Measurements from ENCODE around the gene POLR1E. TPM values are rescaled to one million over a fixed set of nuclear protein-coding genes. Genes with fewer than 3 reads are reported as not detected.

POLR1E gene
- total and polyA plus RNA-seq, 7 donors: 12.1 to 22.5 (median 21.1) TPM

DNA sequence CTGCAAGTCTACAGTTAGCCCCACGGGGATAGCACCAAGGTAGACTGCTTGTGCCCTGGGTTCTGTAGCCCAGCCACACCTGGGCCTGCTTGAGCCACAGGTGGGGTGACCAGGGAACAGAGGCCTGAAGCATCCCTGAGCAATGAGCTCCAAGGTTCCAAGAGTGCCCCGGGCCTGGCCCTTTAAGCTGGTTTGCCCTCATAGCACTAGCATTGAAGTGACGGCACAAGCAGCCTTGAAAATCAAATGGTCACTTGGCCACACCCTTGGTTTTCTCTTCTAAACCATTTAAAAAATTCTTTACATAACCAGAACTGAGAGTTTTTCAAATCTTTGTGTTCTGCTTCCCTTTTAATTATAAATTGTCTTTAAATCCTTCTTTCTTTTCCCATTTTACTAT lies 65.7 kb downstream of the POLR1E start:
- peak in 3 of 4 donors; percentile 4 to 24 (median 16) for ATAC-seq
- WGBS, 3 donors: 77 to 96% (median 77%) methylated on average over 3 of the region's 3 CpGs
- Histone ChIP-seq H3K27ac (peak overlapping the region; percentile 58), H3K4me3 (no peak overlapping the region), H3K27me3 (ENCODE audit: insufficient read depth in 3 of 3, low read length in 2 of 3) (no peaks in the 10 kb centered on the region), H3K36me3 (ENCODE audit: insufficient read depth in 1 of 2, low read depth in 1 of 2) (peaks cover 0 to 7% of the 10 kb centered on the region in 2 donors), H3K9me3 (no peaks in the 10 kb centered on the region), H3K4me1 (peaks cover 20% of the 10 kb centered on the region)
- intact Hi-C loops (cut with DNase I): loop anchor here in 1 of 2 donors (10.0 kb wide), 1 partner anchor 47 kb away; no protein-coding TSS in a partner anchor
- TF ChIP-seq, protein P1, sequence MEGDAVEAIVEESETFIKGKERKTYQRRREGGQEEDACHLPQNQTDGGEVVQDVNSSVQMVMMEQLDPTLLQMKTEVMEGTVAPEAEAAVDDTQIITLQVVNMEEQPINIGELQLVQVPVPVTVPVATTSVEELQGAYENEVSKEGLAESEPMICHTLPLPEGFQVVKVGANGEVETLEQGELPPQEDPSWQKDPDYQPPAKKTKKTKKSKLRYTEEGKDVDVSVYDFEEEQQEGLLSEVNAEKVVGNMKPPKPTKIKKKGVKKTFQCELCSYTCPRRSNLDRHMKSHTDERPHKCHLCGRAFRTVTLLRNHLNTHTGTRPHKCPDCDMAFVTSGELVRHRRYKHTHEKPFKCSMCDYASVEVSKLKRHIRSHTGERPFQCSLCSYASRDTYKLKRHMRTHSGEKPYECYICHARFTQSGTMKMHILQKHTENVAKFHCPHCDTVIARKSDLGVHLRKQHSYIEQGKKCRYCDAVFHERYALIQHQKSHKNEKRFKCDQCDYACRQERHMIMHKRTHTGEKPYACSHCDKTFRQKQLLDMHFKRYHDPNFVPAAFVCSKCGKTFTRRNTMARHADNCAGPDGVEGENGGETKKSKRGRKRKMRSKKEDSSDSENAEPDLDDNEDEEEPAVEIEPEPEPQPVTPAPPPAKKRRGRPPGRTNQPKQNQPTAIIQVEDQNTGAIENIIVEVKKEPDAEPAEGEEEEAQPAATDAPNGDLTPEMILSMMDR (IDR thresholded peaks at IDR 0.05): no peak
- DNase-seq: no peak

DNA sequence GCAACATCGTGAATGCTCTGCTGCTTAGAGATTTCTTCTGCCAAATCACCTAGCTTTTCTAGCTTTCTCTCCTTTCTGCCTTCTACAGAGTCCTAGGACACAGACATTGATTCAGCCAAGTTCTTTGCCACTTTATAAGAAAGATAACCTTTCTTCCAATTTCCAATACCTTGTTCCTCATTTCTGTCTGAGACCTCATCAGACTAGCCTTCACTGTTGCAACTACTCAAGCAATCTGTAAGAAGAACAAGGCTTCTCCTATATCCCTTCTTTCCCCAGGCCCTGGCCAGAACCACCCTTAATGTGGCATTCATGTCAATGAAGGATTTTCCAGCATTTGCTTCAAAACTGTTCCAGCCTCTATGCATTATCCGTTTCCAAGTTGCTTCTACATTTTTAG lies 66.1 kb downstream of the POLR1E start:
- ATAC-seq (no peak), DNase-seq (no peak)
- H3K36me3 ChIP-seq (ENCODE audit: insufficient read depth in 1 of 2, low read depth in 1 of 2): peaks cover 0 to 9% of the 10 kb centered on the region in 2 donors
- WGBS, 3 donors: 86 to 93% (median 92%) methylated on average over 2 of the region's 2 CpGs
- TF ChIP-seq, protein P1 (IDR thresholded peaks at IDR 0.05): no peak
- H3K4me1 ChIP-seq: peaks cover 20% of the 10 kb centered on the region
- no peaks in the 10 kb centered on the region for H3K27me3 ChIP-seq (ENCODE audit: insufficient read depth in 3 of 3, low read length in 2 of 3)
- no peak overlapping the region for H3K4me3 ChIP-seq
- intact Hi-C loops (cut with DNase I): loop anchor here in 1 of 2 donors (10.0 kb wide), 1 partner anchor 47 kb away; no protein-coding TSS in a partner anchor
- no peaks in the 10 kb centered on the region for H3K9me3 ChIP-seq
- H3K27ac ChIP-seq: no peak overlapping the region

Other genes with a start within 250 kb of the POLR1E start
- gene GRHPR, start 63.3 kb upstream of the POLR1E start, total RNA-seq: 100 to 1,000 TPM in 3 of 4 donors, 10 to 100 TPM in 1; 74.7 to 111 (median 100) TPM
- 100 to 1,000 TPM in 2 of 3 donors, 10 to 100 TPM in 1; 72.2 to 138 (median 105) TPM for gene GRHPR, start 63.3 kb upstream of the POLR1E start, polyA plus RNA-seq
- 1 to 10 TPM; 5.2 to 6.0 (median 5.3) TPM for gene ZBTB5, start 20.5 kb upstream of the POLR1E start, total RNA-seq
- gene ZBTB5, start 20.5 kb upstream of the POLR1E start, polyA plus RNA-seq: 1 to 10 TPM; 2.5 to 5.3 (median 3.0) TPM
- 10 to 100 TPM; 31.3 to 90.4 (median 43.0) TPM for gene FBXO10, start 90.4 kb downstream of the POLR1E start, total RNA-seq
- 10 to 100 TPM; 12.1 to 32.5 (median 27.3) TPM for gene FBXO10, start 90.4 kb downstream of the POLR1E start, polyA plus RNA-seq
- 100 to 1,000 TPM in 2 of 4 donors, 10 to 100 TPM in 2; 65.2 to 104 (median 98.9) TPM for gene TOMM5, start 106.6 kb downstream of the POLR1E start, total RNA-seq
- 100 to 1,000 TPM; 144 to 280 (median 234) TPM for gene TOMM5, start 106.6 kb downstream of the POLR1E start, polyA plus RNA-seq
- gene FRMPD1, start 165.0 kb downstream of the POLR1E start, total RNA-seq: 1 to 10 TPM; 1.4 to 6.1 (median 3.9) TPM
- under 1 TPM; 0.48 to 0.84 (median 0.68) TPM for gene FRMPD1, start 165.0 kb downstream of the POLR1E start, polyA plus RNA-seq